ENCODE results near the gene LCN2.
"Not testable (repeated sequence)": the region's sequence is repeated elsewhere in the genome, so short reads cannot be mapped to it uniquely, and the experiment has no call there.

DNA sequence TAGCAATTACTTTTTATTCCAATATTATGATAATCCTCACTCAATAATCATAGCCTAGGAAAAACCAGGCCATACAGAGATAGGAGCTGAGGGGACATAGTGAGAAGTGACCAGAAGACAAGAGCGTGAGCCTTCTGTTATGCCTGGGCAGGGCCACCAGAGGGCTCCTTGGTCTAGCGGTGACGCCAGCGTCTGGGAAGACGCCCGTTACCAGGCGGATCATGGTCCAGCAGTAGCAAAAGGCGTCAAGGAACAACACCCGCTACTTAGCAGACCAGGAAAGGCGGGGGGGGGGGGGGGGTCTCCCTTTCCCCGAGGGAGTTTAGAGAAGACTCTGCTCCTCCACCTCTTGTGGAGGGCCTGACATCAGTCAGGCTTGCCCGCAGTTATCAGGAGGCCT, 32.2 kb downstream of the LCN2 start:
- TF ChIP-seq, protein P1, sequence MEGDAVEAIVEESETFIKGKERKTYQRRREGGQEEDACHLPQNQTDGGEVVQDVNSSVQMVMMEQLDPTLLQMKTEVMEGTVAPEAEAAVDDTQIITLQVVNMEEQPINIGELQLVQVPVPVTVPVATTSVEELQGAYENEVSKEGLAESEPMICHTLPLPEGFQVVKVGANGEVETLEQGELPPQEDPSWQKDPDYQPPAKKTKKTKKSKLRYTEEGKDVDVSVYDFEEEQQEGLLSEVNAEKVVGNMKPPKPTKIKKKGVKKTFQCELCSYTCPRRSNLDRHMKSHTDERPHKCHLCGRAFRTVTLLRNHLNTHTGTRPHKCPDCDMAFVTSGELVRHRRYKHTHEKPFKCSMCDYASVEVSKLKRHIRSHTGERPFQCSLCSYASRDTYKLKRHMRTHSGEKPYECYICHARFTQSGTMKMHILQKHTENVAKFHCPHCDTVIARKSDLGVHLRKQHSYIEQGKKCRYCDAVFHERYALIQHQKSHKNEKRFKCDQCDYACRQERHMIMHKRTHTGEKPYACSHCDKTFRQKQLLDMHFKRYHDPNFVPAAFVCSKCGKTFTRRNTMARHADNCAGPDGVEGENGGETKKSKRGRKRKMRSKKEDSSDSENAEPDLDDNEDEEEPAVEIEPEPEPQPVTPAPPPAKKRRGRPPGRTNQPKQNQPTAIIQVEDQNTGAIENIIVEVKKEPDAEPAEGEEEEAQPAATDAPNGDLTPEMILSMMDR (IDR thresholded peaks at IDR 0.05): peak in 2 of 4 experiments; percentile 17 to 43
- TF ChIP-seq POLR2A (IDR thresholded peaks at IDR 0.05): not testable (repeated sequence)
